ENCODE data around the gene MPND. TPM values are rescaled to one million over a fixed set of nuclear protein-coding genes. Genes with fewer than 3 reads are reported as not detected.
A peak's percentile ranks its signal among the peaks of the same experiment; 100 is the strongest.

MPND gene
- total RNA-seq, 4 donors from 2014 or later = 6.5 to 9.5 (median 8.9) TPM

GRCh38 chr19:4363571-4364304 lies 20.4 kb downstream of the MPND start:
- Histone ChIP-seq H3K9me3 (no peaks in the 10 kb centered on the region), H3K4me3 (no peak overlapping the region), H3K36me3 (peaks cover 79% of the 10 kb centered on the region), H3K27ac (no peak overlapping the region), H3K4me1 (peaks cover 17% of the 10 kb centered on the region), H3K27me3 (no peaks in the 10 kb centered on the region)
- TF ChIP-seq POLR2AphosphoS5 (IDR thresholded peaks at IDR 0.05) (no peak), POLR2A (IDR thresholded peaks at IDR 0.05) (no peak), EP300 (IDR thresholded peaks at IDR 0.05) (no peak), CTCF (IDR thresholded peaks at IDR 0.05) (no peak)
- peak in 1 of 2 donors; percentile 64 for DNase-seq (ENCODE audit: low spot score in 2 of 2)
- WGBS = 89% methylated on average over 11 of the region's 26 CpGs

GRCh38 chr19:4365341-4365740 lies 22.0 kb downstream of the MPND start:
- Histone ChIP-seq H3K9me3 (no peaks in the 10 kb centered on the region), H3K27me3 (no peaks in the 10 kb centered on the region), H3K36me3 (peaks cover 63% of the 10 kb centered on the region), H3K4me3 (no peak overlapping the region), H3K27ac (no peak overlapping the region), H3K4me1 (peaks cover 33% of the 10 kb centered on the region)
- DNase-seq (ENCODE audit: low spot score in 2 of 2) = peak in 1 of 2 donors; percentile 61
- 60% methylated on average over 4 of the region's 16 CpGs for WGBS
- TF ChIP-seq CTCF (IDR thresholded peaks at IDR 0.05) (no peak), POLR2AphosphoS5 (IDR thresholded peaks at IDR 0.05) (no peak), POLR2A (IDR thresholded peaks at IDR 0.05) (no peak), EP300 (IDR thresholded peaks at IDR 0.05) (no peak)

GRCh38 chr19:4365791-4366665 lies 22.7 kb downstream of the MPND start:
- Histone ChIP-seq H3K4me3 (no peak overlapping the region), H3K27ac (no peak overlapping the region), H3K9me3 (no peaks in the 10 kb centered on the region), H3K27me3 (no peaks in the 10 kb centered on the region), H3K36me3 (peaks cover 56% of the 10 kb centered on the region), H3K4me1 (peaks cover 40% of the 10 kb centered on the region)
- no peak for TF ChIP-seq POLR2A (IDR thresholded peaks at IDR 0.05)
- TF ChIP-seq EP300 (IDR thresholded peaks at IDR 0.05) = no peak
- TF ChIP-seq POLR2AphosphoS5 (IDR thresholded peaks at IDR 0.05) = no peak
- TF ChIP-seq CTCF (IDR thresholded peaks at IDR 0.05) = no peak
- peak in 1 of 2 donors; percentile 67 for DNase-seq (ENCODE audit: low spot score in 2 of 2)
- WGBS = 88% methylated on average over 4 of the region's 19 CpGs

GRCh38 chr19:4366666-4367335 lies 23.4 kb downstream of the MPND start:
- 95% methylated on average over 9 of the region's 16 CpGs for WGBS
- peaks cover 48% of the 10 kb centered on the region for H3K36me3 ChIP-seq
- no peak overlapping the region for H3K4me3 ChIP-seq
- H3K9me3 ChIP-seq = no peaks in the 10 kb centered on the region
- no peak overlapping the region for H3K27ac ChIP-seq
- peaks cover 48% of the 10 kb centered on the region for H3K4me1 ChIP-seq
- TF ChIP-seq CTCF (IDR thresholded peaks at IDR 0.05) (no peak), POLR2AphosphoS5 (IDR thresholded peaks at IDR 0.05) (no peak), EP300 (IDR thresholded peaks at IDR 0.05) (no peak), POLR2A (IDR thresholded peaks at IDR 0.05) (no peak)
- peak in 1 of 2 donors; percentile 64 for DNase-seq (ENCODE audit: low spot score in 2 of 2)
- no peaks in the 10 kb centered on the region for H3K27me3 ChIP-seq
